ENCODE results near the gene GABRB1.

DNA sequence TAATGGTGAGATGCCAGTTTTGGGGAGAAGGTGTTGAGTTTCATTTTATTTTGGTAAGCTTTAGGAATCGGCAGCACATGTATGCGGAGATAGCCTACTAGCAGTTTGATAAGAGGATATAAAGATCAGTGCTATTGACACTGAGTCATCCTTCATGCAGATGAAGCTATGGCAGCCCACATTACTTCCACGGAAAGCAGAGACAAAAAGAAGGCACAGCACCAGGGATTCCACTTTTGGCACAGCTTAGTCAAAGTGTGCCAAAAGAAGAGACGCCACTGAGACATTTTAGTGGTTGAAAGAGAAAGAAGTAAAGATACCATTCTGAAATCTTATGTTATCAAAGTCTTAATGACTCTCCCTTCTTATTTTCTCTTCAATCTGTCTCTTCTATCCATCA is 103.8 kb downstream of the GABRB1 start:
- TF ChIP-seq CTCF (IDR thresholded peaks at IDR 0.05; ENCODE audit: low read depth, low read length): no peak
- TF ChIP-seq EZH2phosphoT487 (IDR thresholded peaks at IDR 0.05; ENCODE audit: low read depth): no peak
